DND-41 (cell line): Measurements from ENCODE around the gene RCAN2.

Experiments used
- ATAC-seq: fragments of 200-7000 bp; cut with Tn5 transposase; 3 replicates; pipeline ENCODE4 v1.9.1; 2021; ENCODE audit warnings: low read depth; ENCODE audit not compliant: insufficient read depth
- DNase-seq: peaks from one replicate; pipeline ENCODE4 v3.0.0-alpha.2; 2020
- H2AFZ ChIP-seq: 2 replicates; pipeline ENCODE4 v1.6.0; 2012; ENCODE audit warnings: low read depth, low read length
- H3K27ac ChIP-seq: 2 replicates; pipeline ENCODE4 v1.5.1; 2012; ENCODE audit warnings: low read length, inconsistent platforms
- H3K27me3 ChIP-seq: fragments of 200-600 bp; sonication (generic); 2 replicates; pipeline ENCODE4 v1.6.0; 2012; ENCODE audit warnings: low read length, mild to moderate bottlenecking, inconsistent platforms; ENCODE audit not compliant: insufficient read depth, poor library complexity
- H3K36me3 ChIP-seq: 2 replicates; pipeline ENCODE4 v1.5.1; 2012; ENCODE audit warnings: low read length, inconsistent platforms; ENCODE audit not compliant: insufficient read depth
- H3K4me1 ChIP-seq: 2 replicates; pipeline ENCODE4 v1.5.1; 2012; ENCODE audit warnings: mild to moderate bottlenecking, low read length; ENCODE audit not compliant: insufficient read depth
- H3K4me2 ChIP-seq: 2 replicates; pipeline ENCODE4 v1.6.0; 2012; ENCODE audit warnings: mild to moderate bottlenecking, moderate library complexity, low read length, inconsistent platforms; ENCODE audit not compliant: insufficient read depth
- H3K4me3 ChIP-seq, 2 experiments: fragments of 200-600 bp in 1 of 2; shearing (Covaris generic) in 1 of 2; 2 replicates each; pipeline ENCODE4 v1.5.1; 2012 to 2016; ENCODE audit warnings: inconsistent platforms in 2 of 2, low read length in 2 of 2, mild to moderate bottlenecking in 2 of 2, low read depth in 1 of 2, moderate library complexity in 1 of 2
- H3K79me2 ChIP-seq: 2 replicates; pipeline ENCODE4 v1.6.0; 2012; ENCODE audit warnings: low read length, inconsistent platforms; ENCODE audit not compliant: insufficient read depth
- H3K9ac ChIP-seq: 2 replicates; pipeline ENCODE4 v1.6.0; 2012; ENCODE audit warnings: low read depth, mild to moderate bottlenecking, inconsistent platforms, low read length, moderate library complexity
- H3K9me3 ChIP-seq: 2 replicates; pipeline ENCODE4 v1.5.1; 2012; ENCODE audit warnings: low read length, moderate library complexity, mild to moderate bottlenecking, inconsistent platforms; ENCODE audit not compliant: insufficient read depth, severe bottlenecking
- H4K20me1 ChIP-seq: 2 replicates; pipeline ENCODE4 v1.6.0; 2012; ENCODE audit warnings: low read length; ENCODE audit not compliant: insufficient read depth
- EZH2 ChIP-seq: IDR thresholded peaks from 3 replicates; pipeline ENCODE4 v1.6.1; 2012; ENCODE audit warnings: borderline replicate concordance, low read depth, mild to moderate bottlenecking, moderate library complexity, low read length, inconsistent platforms; ENCODE audit not compliant: severe bottlenecking
- TF ChIP-seq, protein P1 (sequence below): IDR thresholded peaks from 2 replicates; pipeline ENCODE4 v1.5.1; 2012; ENCODE audit warnings: borderline replicate concordance, low read length, moderate library complexity, mild to moderate bottlenecking; ENCODE audit not compliant: poor library complexity, severe bottlenecking; ENCODE audit errors: extremely low read depth

RCAN2 gene

DNA sequence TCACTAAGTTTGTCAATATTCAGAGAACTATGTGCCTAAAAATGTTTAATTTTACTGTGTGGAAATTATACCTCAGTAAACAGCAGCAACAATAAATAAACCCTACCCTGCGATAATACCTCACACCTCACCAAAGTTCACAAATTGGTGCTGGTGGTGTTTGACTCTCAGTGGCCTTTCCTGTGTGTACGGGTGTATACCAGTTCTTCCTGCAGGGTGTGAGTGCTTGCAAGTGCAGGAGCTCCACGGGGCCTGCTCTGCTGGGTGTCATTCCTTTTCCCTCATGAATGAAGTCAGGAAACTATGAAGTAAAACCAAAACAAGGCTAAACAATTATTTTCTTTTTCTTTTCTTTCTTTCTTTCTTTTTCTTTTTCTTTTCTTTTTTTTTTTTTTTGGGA lies 316.3 kb downstream of the RCAN2 start:
- no peaks in the 10 kb centered on the region for H3K79me2 ChIP-seq
- no peak overlapping the region for H3K27ac ChIP-seq
- ATAC-seq (no peak), DNase-seq (no peak)
- no peaks in the 10 kb centered on the region for H3K4me1 ChIP-seq
- H2AFZ ChIP-seq = no peak overlapping the region
- no peak overlapping the region for H3K9ac ChIP-seq
- H3K36me3 ChIP-seq = no peaks in the 10 kb centered on the region
- peaks cover 39% of the 10 kb centered on the region for H3K27me3 ChIP-seq
- TF ChIP-seq, protein P1, sequence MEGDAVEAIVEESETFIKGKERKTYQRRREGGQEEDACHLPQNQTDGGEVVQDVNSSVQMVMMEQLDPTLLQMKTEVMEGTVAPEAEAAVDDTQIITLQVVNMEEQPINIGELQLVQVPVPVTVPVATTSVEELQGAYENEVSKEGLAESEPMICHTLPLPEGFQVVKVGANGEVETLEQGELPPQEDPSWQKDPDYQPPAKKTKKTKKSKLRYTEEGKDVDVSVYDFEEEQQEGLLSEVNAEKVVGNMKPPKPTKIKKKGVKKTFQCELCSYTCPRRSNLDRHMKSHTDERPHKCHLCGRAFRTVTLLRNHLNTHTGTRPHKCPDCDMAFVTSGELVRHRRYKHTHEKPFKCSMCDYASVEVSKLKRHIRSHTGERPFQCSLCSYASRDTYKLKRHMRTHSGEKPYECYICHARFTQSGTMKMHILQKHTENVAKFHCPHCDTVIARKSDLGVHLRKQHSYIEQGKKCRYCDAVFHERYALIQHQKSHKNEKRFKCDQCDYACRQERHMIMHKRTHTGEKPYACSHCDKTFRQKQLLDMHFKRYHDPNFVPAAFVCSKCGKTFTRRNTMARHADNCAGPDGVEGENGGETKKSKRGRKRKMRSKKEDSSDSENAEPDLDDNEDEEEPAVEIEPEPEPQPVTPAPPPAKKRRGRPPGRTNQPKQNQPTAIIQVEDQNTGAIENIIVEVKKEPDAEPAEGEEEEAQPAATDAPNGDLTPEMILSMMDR = no peak
- TF ChIP-seq EZH2 = no peak
- H3K4me2 ChIP-seq = no peak overlapping the region
- no peaks in the 10 kb centered on the region for H4K20me1 ChIP-seq
- no peak overlapping the region for H3K4me3 ChIP-seq
- H3K9me3 ChIP-seq = no peaks in the 10 kb centered on the region

DNA sequence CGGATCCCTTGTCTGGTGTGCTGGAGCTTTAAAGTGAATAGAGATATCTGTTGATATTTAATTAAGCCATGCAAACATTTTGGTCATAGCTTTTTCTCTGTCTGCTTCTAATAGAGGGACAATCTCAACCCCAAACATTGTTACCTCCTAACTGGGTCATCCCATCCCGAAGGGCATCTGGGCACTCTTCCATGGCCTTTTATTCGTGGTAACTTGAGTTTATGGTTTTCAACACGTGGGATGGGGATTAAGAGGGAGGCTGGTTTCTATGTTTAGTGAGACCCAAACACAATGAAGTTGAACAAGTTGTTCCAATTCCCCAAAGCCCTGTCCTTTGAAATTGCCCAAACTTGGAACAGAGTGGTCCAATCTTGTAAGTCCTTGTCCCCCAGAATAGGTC lies 319.1 kb downstream of the RCAN2 start:
- H3K79me2 ChIP-seq = no peaks in the 10 kb centered on the region
- TF ChIP-seq EZH2 = no peak
- TF ChIP-seq, protein P1 = no peak
- H3K4me1 ChIP-seq = no peaks in the 10 kb centered on the region
- no peak overlapping the region for H3K9ac ChIP-seq
- no peak overlapping the region for H3K4me3 ChIP-seq
- H3K27ac ChIP-seq = no peak overlapping the region
- H3K36me3 ChIP-seq = no peaks in the 10 kb centered on the region
- peaks cover 25% of the 10 kb centered on the region for H3K27me3 ChIP-seq
- DNase-seq = no peak
- no peak overlapping the region for H2AFZ ChIP-seq
- H4K20me1 ChIP-seq = no peaks in the 10 kb centered on the region
- H3K9me3 ChIP-seq = no peaks in the 10 kb centered on the region
- no peak overlapping the region for H3K4me2 ChIP-seq
- no peak for ATAC-seq
